ENCODE data around the gene LMCD1.
"Not testable (repeated sequence)": the region's sequence is repeated elsewhere in the genome, so short reads cannot be mapped to it uniquely, and the experiment has no call there.

The LMCD1 gene

DNA sequence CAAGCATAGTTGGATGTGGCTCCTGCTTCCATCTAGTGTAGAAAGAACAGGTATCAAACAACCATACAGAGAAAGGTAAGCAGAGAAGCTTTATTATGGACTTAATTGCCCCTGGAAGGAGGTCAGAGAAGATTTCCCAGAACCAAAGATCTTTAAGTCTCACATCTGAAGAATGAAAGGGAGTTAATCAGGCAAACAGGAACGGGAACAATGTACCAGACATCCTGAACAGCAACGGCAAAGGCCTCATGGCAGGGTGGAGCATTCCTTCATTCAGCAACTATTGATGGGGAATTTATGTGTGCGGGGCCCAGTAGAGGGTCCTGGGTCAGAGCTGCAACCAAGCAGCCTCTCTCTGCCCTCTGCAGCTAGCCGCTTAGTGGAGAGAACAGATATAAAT, 61.5 kb downstream of the LMCD1 start:
- DNase-seq = no peak

GRCh38 chr3:8563597-8563996, 62.0 kb downstream of the LMCD1 start:
- no peak for DNase-seq

DNA sequence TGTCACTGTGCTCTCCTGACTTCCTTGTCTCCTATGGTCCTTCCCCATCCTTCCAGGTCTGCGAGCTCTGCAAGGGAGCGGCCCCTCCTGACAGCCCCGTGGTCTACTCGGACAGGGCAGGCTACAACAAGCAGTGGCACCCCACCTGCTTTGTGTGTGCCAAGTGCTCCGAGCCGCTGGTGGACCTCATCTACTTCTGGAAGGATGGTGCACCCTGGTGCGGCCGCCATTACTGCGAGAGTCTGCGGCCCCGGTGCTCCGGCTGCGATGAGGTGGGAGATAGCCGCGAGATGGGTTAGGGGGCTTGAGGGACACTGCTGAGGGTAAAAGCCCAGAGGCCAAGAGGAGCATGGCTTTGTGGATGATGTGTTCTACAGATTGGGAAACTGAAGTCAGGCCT, 63.8 kb downstream of the LMCD1 start:
- DNase-seq = no peak

- no peak for DNase-seq
Measured at GRCh38 chr3:8567784-8568575, 66.4 kb downstream of the LMCD1 start.

DNA sequence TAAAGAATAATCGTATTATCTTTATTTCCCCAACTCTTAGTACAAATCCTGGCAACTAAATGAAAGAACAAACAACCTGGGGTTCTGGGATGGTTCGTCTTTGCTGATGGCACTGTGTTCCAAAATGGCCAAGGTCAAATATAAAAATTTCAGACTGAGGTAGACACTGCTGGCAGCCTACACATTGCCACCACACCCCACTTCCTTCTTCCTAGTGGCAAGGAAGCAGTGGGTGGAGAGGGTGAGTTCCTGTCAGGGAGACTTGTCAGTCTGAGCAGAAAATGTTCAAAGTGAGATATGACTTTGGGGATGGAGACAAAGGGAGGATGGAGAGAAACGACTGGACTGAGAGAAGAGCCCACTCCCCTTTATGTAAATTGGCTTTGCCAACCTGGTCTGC, 69.6 kb downstream of the LMCD1 start:
- no peak for DNase-seq

DNA sequence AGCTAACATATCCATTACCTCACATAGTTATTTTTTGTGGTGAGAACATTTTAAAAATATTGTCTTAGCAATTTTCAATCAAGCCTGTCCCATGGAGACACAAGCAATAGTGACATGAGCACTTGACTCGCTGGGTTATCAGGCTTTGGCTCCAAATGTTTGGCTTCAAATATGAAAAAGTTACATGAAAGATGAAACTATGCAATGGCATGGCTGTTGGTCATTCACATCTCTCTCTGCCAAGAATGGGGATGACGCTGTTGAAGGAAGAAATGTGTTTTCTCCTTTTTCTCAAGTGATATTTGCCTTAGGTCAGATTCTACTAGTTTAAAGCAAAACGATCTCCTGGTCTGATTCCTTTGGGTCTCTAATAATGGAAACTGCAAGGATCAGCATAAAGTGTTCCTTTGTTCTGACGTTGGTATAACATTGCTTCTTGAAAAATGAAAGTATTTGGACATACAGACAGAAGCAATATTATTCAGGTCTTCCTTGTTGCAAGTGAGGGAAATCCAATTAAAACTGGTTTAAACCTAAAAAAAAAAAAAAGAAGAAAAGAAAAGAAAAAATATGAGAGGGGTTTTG, 71.8 kb downstream of the LMCD1 start:
- no peak for DNase-seq

DNA sequence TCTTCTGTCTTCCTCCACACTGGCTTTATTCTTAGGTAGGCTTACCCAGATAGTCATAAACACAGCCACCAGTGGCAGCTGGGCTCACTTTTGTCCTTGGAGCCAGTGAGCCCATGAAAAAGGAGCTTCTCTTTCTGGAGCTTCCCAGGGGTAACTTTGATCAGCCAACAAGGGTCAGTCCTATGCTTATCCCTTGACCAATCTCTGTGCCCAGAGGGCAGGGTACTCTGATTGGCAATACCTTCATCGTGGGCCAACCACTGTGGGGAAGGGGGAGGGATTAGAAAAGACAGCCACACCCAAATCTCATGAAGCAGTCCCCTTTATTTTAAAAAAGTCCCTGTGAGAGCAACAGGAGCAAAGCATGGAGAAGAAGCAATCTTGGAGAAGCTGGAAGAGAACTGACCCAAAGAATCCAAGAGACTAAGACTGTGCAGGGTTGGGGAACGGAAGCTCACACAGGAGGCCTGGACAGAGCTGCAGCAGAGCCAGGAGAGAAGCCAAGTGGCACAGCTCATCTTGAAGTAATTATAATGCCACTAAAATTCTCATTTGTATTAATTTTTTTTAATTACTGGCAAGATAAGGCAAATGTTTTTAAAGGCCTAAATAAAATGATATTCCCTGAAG, 72.5 kb downstream of the LMCD1 start:
- DNase-seq = no peak

DNA sequence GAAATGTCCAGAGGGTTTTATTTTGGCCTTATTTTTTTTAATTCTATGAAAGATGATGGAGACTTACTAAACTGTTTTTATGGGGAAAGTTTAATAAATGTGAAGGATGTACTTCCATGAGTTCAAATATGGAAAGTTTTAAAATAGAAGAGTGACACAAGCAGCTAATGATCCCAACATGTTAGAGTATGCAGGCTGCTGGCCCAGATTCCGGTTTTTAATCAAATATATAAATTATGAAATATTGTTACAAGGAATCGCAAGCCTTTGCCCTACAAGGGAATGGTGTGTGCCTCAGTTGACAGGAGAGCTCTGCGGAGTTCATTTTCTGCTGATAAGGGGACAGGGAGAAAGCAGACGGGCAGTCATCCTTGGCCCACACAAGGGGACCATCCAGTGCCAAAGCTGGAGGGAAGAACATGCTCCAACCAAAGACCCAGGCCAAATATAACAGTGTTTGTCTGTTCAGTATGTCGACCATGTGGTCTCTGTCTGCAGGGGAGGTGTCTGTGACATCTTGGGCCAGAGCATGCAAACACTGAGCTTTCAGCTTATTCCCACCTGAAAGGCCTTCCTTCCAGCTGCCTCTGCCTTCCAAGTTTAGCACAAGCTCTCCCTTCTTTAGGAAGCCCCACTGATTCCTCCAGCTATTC, 73.2 kb downstream of the LMCD1 start:
- no peak for DNase-seq

- DNase-seq = no peak
Measured at GRCh38 chr3:8575364-8576104, 73.9 kb downstream of the LMCD1 start.

- DNase-seq = no peak
Measured at GRCh38 chr3:8576436-8576835, 74.8 kb downstream of the LMCD1 start.

DNA sequence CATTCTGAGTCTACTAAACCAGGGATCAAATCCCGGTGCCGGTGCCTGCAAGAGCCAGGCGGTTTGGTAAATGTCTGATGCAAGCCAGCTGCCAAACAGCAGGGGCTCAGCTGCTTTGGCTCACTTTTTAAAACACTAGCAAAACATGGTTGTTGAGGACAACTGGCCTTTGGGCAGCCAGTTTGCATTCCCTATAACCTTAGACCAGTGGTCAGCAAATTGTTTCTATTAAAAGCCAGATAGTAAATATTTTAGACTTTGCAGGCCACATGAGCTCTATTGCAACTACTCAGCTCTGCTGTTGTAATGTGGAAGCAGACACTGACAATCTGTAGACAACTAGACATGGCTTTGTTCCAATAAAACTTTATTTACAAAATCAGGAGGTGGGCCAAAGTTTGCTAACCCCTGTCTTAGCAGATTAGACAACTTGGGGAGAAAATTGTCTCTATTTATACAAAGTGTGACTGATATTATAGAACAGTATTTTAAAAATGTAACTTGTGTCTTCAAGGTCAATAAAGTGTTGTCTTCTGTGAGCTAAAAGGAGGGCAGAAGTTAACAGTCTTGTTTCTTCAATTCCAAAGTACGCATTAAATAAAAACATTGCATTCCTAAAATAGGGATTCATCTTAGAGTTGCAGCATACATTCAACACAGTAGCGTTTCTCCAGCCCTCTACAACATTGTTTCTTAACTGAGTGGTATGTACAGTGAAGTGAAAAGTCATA, 75.4 kb downstream of the LMCD1 start:
- DNase-seq = no peak

GRCh38 chr3:8578282-8578681, 76.7 kb downstream of the LMCD1 start:
- no peak for DNase-seq

GRCh38 chr3:8579096-8579495, 77.5 kb downstream of the LMCD1 start:
- no peak for DNase-seq

DNA sequence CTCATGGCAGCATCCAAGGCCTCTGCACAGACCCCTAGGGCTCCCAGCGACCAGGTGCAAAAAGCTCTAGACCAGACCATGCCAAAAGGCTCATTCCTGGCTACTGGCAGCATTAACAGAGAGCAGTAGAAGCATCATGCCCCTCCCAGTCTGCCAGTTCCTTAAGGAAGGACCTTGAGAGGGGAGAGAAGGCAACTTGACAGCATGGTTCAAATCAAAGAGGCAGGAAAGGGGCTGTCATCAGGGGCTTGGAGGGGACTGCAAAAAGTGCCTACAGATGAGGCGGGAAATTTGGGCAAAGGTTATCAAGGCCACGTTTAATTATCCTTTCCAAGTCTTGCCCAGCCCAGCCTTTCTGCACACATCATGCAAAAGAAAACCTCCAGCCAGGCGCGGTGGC, 78.3 kb downstream of the LMCD1 start:
- no peak for DNase-seq

DNA sequence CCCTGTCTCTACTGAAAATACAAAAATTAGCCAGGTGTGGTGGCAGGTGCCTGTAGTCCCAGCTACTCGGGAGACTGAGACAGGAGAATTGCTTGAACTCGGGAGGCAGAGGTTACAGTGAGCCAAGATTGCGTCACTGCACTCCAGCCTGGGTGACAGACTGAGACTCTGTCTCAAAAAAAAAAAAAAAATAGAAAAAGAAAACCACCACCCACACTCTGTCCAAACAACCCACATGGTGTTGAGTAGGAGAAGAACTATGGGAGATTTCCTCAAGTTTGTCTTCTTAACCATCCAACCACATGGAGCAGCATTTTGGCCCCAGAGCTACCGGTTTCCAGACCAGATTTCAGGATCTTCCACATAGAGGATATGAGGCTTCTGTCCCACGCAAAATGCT, 78.8 kb downstream of the LMCD1 start:
- not testable (repeated sequence) for DNase-seq

DNA sequence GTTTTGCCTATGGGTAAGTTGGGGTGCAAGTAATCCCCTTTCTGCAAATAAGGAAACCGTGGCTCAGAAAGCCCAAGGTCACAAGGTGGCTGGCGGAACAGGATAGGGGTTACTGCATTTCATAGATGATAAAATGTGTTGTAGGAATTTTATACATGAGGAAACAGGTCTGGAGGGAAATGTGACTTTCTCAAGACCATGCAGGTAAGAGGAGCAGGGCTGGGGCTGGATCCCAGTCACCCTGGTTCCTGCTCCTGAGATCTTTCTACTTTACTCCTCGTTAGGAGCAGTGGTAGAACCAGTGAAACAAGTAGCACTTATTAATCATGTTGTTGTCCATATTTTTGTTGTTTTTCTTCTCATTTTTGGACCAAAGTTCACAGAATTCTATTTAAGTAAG, 79.8 kb downstream of the LMCD1 start:
- DNase-seq = no peak

DNA sequence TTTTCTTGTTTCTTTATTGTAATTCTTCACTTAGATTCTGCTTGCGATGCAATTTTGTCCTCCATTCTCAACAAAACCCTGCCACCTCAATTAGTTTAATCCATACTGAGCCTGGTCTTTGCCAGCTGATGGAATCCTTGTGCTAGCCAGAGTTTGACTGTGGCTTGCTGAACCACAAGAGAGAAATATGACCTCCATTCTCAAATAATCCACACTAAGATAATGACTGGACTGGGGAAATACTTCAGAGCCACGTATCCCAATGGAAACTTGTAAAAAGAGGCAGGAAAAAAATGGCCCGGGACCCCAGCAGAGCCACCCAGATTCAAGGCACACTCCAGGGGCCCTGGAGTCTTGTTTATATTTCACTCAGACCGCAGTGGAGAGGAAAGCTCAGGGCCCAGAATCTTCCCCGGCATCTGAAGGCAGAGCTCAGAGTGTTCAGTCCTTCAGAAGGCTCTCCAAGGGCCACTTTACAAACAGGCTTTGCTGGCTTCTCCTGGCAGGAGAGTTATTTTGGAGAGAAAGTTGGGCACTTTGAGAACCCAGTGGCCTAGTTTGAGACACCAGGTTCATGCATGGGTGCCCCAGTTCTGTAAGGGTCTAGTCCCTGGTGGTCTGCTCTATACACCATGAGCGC, 80.3 kb downstream of the LMCD1 start:
- no peak for DNase-seq

DNA sequence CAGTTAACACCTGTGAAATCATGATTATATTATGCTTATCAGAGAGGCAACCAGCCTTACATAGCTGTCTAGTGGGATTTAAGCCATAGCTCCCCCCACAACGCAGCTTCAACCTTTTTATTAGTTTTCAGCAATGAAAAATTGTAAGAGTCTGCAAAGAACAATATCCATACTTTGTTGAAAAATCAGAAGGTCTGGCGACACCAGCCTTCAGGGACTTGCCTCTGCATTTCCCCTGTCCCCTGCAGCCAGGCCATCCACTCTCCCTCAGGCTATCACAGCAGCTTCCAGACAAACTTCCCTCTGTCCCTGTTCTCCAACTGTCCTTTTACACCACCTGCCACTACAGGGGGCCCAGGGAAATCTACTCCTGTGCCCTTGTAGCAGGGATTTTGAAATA, 83.0 kb downstream of the LMCD1 start:
- DNase-seq = no peak

GRCh38 chr3:8589880-8590556, 88.4 kb downstream of the LMCD1 start:
- DNase-seq = no peak

- no peak for DNase-seq
Measured at GRCh38 chr3:8593021-8593827, 91.6 kb downstream of the LMCD1 start.
